GM12878 (cell line): Measurements from ENCODE around the gene DAB2IP.

Experiments
- CEBPB ChIP-seq, 2 experiments: fragments of 150-350 bp in 1 of 2; IDR thresholded peaks; 2 replicates each; pipeline ENCODE4 v1.6.1; 2012 to 2014; ENCODE audit warnings: low read depth in 2 of 2, low read length in 2 of 2, borderline replicate concordance in 1 of 2, inconsistent platforms in 1 of 2
- CTCF ChIP-seq, 3 experiments: IDR thresholded peaks in 2 of 3; conservative IDR thresholded peaks in 1 of 3; 2 replicates each; pipeline ENCODE4 v1.5.1; 2011; ENCODE audit warnings: low read depth in 3 of 3, low read length in 3 of 3, mild to moderate bottlenecking in 3 of 3, control low read depth in 2 of 3, moderate library complexity in 2 of 3, inconsistent platforms in 1 of 3, mixed read lengths in 1 of 3; ENCODE audit not compliant: control insufficient read depth in 2 of 3, insufficient read depth in 1 of 3; ENCODE audit errors: extremely low read depth in 1 of 3
- EP300 ChIP-seq, 2 experiments: fragments of 150-350 bp in 1 of 2; IDR thresholded peaks; 2 replicates each; pipeline ENCODE4 v1.6.1; 2011 to 2012; ENCODE audit warnings: low read depth in 2 of 2, low read length in 2 of 2, borderline replicate concordance in 1 of 2, improper control_type of control experiment in 1 of 2, inconsistent platforms in 1 of 2; ENCODE audit not compliant: control insufficient read depth in 1 of 2
- GABPA ChIP-seq: IDR thresholded peaks from 2 replicates; pipeline ENCODE4 v1.6.1; 2014; ENCODE audit warnings: antibody characterized with exemption, low read depth, mild to moderate bottlenecking, inconsistent platforms
- HDAC6 ChIP-seq: fragments of 200-600 bp; sonication (generic); IDR thresholded peaks from one replicate; pipeline ENCODE4 v1.8.0; 2017; ENCODE audit warnings: antibody characterized with exemption; ENCODE audit not compliant: unreplicated experiment
- MYC ChIP-seq: IDR thresholded peaks from 2 replicates; pipeline ENCODE4 v1.6.1; 2011; ENCODE audit warnings: mild to moderate bottlenecking, low read length, moderate library complexity, inconsistent platforms; ENCODE audit not compliant: insufficient read depth, insufficient replicate concordance, insufficient read length, severe bottlenecking
- RELA ChIP-seq: fragments of 450-650 bp; IDR thresholded peaks from 2 replicates; pipeline ENCODE4 v1.8.0; 2014; ENCODE audit warnings: borderline replicate concordance; ENCODE audit not compliant: partially characterized antibody
- SMC3 ChIP-seq: IDR thresholded peaks from 2 replicates; pipeline ENCODE4 v1.6.1; 2011; ENCODE audit warnings: low read length, improper control_type of control experiment, borderline replicate concordance
- ZNF274 ChIP-seq: IDR thresholded peaks from one replicate; pipeline ENCODE4 v1.8.0; 2011; ENCODE audit not compliant: insufficient read length, insufficient read depth
- TF ChIP-seq, protein P1 (sequence below): fragments of 450-650 bp; IDR thresholded peaks from 2 replicates; pipeline ENCODE4 v1.6.1; 2017; ENCODE audit warnings: antibody characterized with exemption, mild to moderate bottlenecking, moderate library complexity

DNA sequence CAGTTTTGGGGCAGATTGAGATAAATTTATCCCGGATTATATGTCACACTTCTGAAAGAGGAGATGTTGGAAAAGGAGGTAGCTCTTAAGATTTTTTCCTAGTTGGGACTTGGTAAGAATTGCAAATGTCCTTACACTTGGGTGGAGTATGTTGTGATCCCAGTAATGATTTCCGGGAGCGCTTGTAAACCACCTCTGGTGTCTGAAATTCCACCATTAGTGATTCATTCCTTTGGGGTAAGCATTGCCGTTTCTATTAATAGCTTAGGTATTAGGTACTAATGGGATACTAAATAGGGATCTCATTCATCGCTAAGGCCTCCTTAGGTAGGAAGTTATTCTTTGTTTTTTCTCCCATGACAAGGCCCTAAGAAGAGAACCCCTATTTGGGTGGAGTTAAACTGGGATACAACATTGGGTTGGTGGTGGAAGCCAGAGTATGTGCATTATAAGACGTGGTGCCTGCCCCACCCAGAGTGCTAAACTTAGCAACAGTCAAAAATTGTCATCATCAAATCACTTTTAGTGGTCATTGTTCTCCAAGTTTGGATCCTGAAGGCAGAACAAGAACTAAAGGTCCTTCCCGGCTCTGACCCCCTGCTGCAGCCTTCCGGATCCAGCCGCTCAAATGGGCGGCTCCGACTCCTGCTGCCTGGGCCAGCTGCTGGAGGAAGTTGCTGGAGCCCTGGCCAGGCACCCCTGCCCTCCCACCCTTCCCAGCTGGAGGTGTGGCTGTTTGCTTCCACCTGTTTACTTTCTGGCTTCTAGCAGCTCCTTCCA lies 31.7 kb upstream of the DAB2IP start:
- TF ChIP-seq SMC3 (no peak), CEBPB (IDR thresholded peaks at IDR 0.05; ENCODE audit: borderline replicate concordance in 1 of 2, low read depth in 2 of 2, low read length in 2 of 2) (no peak), CTCF (IDR thresholded peaks at IDR 0.05 in 2 of 3, conservative IDR thresholded peaks at IDR 0.05 in 1 of 3; ENCODE audit: control insufficient read depth in 2 of 3, extremely low read depth in 1 of 3, insufficient read depth in 1 of 3, low read depth in 3 of 3, low read length in 3 of 3) (no peak), ZNF274 (no peak), HDAC6 (no peak), MYC (no peak), RELA (no peak), GABPA (no peak), EP300 (IDR thresholded peaks at IDR 0.05; ENCODE audit: borderline replicate concordance in 1 of 2, control insufficient read depth in 1 of 2, low read depth in 2 of 2, low read length in 2 of 2) (no peak)
- TF ChIP-seq, protein P1, sequence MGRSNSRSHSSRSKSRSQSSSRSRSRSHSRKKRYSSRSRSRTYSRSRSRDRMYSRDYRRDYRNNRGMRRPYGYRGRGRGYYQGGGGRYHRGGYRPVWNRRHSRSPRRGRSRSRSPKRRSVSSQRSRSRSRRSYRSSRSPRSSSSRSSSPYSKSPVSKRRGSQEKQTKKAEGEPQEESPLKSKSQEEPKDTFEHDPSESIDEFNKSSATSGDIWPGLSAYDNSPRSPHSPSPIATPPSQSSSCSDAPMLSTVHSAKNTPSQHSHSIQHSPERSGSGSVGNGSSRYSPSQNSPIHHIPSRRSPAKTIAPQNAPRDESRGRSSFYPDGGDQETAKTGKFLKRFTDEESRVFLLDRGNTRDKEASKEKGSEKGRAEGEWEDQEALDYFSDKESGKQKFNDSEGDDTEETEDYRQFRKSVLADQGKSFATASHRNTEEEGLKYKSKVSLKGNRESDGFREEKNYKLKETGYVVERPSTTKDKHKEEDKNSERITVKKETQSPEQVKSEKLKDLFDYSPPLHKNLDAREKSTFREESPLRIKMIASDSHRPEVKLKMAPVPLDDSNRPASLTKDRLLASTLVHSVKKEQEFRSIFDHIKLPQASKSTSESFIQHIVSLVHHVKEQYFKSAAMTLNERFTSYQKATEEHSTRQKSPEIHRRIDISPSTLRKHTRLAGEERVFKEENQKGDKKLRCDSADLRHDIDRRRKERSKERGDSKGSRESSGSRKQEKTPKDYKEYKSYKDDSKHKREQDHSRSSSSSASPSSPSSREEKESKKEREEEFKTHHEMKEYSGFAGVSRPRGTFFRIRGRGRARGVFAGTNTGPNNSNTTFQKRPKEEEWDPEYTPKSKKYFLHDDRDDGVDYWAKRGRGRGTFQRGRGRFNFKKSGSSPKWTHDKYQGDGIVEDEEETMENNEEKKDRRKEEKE: no peak
